CD4-positive, alpha-beta T cell treated with Interleukin-6 for 4 hours (primary cell): ENCODE data around the gene NOP16.
"Not testable (repeated sequence)": the region's sequence is repeated elsewhere in the genome, so short reads cannot be mapped to it uniquely, and the experiment has no call there.

ENCODE experiments used
- DNase-seq: peaks from one replicate; pipeline ENCODE4 v3.0.0-alpha.2; 2020; ENCODE audit warnings: mixed read lengths

Gene NOP16

DNA sequence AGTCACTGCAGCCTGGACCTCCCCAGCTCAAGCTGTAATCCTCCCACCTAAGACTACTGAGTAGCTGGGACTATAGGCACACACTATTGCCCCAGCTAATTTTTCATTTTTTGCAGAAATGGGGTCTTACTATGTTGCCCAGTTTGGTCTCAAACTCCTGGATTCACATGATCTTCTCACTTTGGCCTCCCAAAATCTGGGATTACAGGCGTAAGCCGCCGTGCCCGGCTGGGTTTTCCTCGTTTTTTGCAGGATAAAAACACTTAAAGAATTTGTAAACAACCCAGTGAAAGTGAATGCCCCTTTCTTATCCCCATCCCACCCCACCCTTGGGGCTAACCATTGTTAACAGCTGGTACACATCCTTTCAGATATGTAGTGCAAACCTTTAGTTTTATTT is 20.2 kb upstream of the NOP16 start:
- DNase-seq = no peak

DNA sequence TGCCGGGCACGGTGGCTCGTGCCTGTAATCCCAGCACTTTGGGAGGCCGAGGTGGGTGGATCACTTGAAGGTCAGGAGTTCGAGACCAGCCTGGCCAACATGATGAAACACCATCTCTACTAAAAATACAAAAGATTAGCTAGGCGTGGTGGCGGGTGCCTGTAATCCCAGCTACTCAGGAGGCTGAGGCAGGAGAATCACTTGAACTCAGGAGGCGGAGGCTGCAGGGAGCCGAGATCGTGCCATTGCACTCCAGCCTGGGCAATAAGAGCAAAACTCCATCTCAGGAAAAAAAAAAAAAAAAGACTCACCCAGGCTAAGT is 19.8 kb upstream of the NOP16 start:
- not testable (repeated sequence) for DNase-seq

DNA sequence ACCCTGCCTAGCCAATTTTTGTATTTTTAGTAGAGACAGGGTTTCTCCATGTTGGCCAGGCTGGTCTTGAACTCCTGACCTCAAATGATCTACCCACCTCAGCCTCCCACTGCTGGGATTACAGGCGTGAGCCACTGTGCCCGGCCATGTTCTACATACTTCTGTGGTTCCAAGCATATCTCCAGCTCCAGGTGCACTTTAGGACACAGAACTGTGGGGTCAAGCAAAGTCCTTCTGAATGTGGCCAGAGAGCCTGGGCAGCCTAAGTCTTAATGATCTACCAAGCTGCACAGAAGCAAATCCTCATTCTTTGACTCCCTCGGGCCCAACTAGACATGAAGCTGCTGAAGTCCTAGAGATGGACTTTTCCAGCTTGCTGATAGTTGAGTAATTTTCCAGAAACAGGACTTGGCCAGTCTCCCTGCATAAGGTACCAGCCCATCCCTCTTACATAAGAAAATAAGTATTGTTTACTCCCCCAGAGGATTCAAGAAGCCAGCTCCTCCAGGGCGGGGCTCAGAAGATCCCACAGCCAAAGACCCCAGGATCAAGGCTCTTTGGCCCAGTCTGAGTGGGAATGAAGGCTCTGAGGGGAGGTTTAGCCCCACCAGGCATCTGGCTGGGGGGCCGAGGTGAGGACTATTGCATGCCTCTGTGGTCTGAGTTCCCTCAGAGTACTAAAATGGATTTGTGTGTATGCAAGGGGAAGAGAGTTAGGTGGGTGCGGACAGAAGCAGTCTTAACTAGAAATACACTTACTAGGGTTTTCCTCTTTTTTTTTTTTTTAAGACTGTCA is 19.3 kb upstream of the NOP16 start:
- no peak for DNase-seq

DNA sequence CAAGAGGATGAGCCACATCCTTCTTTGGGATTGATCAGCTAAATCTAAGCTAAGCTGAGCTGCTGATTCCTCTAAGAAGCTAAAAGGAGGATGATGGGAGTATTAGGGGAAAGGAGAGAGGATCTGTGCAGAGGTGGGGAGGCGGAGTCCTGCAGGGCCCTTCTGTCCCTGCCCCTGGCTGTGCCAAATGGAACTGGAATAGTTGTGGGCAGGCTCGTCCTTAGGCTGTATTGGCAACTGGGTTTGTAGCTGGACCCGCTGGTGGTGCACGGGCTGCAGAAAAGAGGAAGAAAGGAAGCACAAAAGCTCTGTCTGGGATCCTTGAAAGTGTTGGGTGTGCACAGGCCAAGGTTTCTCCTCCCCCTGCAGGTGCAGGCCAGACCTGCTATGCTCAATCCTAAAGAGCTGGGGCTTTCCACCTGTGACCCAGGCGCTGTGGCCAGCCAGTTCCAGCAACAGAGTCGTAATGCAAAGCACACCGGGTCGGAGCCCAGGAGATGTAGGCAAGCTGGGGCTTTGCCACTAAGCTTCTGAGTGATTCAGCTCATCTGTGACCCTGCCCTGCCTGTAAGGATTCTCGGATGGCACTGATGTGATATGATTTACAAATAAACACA is 18.1 kb upstream of the NOP16 start:
- DNase-seq = no peak

DNA sequence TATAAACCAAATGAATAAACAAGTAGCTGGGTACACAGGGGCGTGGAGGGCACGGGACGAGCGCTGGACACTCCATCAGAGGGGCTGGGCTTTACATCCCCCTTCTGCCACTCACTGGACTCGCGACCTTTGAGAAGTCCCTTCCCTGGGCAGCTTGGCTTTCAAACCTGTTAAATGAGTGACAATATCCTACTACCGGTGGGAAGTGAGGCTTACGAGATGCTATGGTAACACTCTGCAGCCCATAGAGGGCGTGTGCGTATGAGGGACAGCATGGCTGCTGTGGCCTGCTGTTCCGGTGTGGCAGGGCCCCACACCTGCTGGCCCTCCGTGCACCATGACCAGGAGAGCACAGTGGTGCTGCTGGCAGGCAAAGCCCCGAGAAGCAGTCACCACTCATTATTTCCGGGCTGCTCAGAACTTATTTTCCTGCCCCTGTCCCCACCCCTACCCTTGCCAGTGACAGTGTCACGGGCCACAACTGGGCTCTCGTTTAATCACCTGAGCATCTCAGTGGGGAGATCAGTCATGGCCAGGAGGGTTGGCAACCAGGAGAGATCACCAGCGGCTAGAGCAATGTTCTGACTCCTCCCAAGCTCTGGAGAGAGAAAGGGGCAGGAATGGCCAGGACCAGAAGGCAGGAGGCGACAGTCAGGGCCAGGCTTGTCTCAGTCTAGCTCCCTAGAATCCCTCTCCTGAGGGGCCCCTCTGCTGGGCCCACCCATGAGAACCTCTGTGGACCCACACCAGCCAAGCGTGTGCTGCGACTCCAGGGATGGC is 17.4 kb upstream of the NOP16 start:
- no peak for DNase-seq

DNA sequence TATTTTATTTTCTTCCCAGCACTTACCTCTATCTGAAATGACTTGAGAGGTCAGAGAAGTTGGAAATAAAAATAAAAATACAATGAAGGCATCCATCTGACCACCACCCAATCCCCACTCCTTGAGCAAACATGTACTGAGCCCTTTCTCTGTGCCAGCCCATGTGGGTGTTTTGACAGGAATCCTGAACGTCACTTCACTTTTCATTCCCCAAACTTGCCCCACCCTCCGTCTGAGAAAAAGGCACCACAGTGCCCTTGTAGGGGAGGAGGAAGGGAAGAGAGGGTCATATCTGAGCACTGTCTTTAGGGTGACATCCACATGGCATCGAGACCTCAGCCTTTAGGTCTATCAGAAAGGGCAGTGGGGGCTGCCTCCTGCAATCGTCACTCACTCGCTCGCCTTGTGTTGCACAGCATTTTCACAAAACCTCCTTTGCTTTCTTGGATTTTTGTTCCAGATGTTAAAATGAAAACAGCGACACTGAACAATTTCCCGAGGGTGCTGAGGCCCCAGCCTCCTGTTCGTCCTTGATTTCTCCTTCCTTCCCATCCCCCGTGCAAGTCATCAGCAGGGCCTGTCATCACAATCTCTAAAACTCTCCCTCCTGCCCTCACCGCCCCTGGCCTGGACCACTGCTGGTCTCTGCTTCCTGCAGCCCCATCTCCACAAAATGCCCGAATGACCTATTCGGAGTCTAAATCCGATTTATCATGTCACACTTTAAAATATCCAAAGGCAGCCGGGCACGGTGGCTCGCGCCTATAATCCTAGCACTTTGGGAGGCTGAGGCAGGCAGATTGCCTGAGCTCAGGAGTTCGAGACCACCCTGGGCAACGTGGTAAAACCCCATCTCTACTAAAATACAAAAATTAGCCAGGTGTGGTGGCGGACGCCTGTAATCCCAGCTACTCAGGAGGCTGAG is 13.1 kb upstream of the NOP16 start:
- no peak for DNase-seq

DNA sequence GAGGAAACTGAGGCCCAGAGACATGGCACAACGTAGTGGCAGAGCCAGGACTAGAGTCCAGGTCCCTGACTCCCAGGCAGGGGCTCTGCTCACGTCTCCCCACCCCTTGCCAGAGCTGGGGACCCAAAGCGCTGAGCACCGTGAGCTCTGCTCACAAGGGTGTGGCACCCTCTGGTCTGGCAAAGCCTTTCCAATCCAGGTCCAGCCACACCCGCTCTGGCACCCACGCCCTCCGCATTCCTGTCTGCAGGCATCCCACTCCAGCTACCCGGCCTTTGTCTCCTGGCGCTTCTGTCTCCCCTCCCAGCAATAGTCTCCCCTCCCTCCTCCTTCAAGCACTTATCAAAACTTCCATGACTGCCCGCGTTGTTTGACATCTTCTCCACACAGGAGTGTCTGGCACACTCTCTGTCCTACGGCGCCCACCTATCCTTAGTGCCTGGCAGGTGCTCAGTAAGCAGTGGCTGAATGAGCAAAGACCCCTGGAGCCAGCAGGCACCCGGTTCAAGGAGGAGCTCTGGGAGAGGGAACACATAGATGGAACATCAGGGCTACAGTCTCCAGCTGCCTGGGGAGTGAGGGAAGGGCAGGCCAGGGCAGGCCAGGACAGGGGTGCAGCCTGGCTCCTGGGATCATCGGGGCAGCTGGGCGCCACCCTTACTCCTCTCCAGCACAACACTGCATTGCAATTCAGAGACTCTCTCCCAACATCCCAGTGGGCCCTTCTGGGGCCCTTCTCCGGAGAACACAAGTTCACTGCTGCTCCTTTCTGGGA is 12.2 kb upstream of the NOP16 start:
- no peak for DNase-seq

DNA sequence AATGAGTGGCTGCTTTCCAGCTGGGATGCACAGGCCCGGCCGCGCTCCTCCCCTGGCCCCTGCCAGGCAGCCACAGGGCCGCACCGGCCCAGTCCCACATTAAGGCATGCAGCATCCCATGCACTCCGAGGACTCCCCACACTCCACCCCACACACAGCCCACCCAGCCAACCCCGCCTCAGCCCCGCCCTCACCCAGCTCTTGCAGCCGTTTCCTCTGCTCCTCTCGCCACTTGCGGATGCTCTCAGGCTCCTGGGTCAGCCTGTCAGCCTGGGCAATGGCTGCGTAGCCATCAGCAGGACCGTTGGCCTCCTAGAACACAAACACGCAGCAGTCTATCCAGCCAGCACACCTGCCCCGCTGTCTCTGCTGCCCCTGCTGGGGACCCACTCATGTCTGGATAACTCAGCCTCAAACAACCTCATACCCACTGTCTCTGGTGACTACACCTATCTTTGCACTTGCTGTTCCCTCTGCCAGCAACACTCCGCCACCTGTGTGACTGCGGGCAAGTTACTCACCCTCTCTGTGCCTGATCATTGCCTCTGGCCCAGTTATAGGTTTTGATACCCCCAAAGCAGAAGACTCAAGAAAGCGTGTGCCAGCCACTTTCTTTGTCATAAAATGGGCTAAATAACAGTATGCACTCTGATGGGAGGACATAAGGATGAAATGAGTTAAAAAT is 9.5 kb upstream of the NOP16 start:
- DNase-seq = no peak

DNA sequence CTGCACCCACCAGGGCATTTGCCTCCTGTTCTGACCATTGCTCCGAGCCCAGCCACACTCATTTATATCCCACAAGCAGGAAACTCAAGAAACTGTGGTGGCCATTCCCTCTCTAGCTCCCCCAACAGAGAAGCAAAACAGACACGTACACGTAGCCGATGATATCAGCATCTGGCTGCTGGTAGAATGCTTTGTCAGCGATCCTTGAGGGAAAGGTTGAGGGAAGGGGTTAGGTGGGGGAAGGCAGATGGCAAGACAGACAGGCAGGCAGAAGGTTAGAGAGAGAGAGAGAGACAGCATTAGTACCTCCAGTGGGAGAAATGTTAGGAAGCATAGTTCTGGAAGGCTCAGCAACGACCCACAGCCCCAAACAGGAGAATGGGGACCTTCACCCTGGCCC is 7.9 kb upstream of the NOP16 start:
- no peak for DNase-seq

DNA sequence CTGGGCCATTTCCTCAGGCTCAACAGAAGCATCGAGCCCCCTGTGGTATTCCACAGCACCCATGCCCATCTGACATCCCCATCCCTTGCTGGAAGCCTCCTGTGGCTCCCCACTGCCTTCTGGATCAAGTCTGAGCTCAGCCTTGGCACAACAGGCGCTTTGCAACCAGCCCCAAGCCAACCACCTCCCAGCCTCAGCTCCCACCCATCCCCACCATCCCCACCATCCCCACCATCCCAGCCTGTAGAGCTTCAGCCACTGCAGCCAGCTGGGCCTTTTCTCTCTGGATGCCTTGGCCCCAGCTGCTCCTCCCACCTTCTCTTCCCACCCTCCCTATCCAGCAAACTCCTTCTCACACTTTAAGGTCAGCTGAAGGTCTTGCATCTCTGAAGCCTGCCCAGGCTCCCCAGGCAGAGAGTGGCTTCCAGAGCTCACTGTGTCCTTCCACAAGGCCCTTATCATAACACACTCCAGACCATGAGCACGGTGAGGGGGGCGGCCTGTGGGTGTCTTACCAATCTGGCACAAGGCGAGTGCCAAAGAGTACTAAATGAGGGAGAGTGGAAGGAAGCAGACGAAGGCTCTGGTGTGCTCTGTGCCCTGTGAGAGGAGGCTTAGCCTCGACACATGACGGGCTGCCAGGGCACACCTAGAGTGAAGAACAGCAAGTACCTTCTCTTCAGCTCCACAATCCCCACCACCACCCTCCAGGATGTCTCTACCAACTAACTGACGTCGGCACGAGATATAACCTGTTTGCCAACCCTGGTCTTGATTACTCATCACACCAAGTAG is 6.7 kb upstream of the NOP16 start:
- no peak for DNase-seq

DNA sequence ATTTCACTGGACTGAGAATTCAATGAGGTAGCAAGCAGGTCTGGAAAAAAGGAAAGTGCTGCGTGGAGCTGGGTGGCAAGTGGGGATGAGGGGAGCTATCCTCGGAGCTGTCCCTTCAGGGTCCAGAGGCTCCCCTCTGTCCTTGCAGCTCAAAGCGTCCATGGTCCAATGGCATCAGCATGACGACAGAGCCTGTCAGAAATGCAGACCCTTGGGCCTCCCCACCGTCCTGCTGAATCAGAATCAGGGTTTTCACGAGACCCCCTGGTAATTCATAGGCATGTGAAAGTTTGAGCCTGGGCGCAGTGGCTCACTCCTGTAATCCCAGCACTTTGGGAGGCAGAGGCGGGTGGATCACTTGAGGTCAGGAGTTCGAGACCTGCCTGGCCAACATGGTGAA is 5.7 kb upstream of the NOP16 start:
- no peak for DNase-seq

DNA sequence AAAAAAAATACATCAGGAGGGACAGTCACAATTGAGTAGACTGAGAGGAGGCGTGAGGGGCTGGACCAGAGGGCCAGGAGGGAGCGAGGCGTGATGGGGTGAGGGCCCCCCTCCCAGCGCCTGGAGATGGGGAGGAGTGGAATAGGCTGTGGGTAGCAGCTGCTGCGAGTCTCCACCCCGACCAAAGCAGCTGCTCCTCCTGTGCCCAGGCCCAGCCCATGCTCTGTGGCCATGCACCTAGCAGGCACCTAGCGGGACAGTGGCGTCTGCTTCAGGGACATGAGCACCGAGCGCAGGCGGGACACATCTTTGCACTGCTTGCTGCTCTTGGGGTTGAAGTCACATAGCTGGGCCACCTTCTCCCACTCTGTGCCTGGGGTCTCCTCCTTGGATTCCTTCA is 4.1 kb upstream of the NOP16 start:
- DNase-seq = no peak

DNA sequence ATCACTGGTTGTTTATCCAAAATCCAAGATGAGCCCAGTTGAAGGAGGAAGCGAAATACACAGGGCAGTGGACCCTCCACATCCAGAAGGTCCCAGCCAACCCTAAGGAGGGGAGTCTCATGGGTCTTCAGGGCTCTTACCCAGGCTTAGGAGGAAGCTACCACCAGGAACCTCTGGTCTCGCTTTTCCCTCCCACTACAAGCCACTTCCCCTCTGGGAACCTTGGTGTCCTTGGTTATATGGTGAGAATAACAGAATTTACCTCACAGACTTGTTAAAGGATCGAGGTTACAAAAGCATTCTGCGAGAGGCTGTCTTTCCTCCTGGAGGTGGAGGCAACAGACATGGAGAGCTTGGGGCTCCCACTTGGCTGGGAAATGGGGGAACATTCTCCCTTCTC is 3.6 kb upstream of the NOP16 start:
- no peak for DNase-seq

DNA sequence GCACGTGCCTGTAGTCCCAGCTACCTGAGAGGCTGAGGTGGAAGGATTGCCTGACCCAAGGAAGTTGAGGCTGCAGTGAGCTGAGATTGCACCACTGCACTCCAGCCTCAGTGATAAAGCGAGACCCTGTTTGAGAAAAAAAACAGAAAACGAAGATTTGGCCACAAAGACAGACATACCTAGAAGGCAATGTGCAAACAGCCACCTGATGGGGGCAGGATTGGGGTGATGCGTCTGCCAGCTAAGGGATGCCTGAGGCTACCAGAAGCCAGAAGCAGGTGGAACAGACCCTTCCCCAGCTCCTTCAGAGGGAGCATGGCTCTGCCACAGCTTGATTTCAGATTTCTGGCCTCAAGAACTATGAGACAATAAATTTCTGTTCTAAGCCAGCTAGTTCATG is 3.1 kb upstream of the NOP16 start:
- no peak for DNase-seq

DNA sequence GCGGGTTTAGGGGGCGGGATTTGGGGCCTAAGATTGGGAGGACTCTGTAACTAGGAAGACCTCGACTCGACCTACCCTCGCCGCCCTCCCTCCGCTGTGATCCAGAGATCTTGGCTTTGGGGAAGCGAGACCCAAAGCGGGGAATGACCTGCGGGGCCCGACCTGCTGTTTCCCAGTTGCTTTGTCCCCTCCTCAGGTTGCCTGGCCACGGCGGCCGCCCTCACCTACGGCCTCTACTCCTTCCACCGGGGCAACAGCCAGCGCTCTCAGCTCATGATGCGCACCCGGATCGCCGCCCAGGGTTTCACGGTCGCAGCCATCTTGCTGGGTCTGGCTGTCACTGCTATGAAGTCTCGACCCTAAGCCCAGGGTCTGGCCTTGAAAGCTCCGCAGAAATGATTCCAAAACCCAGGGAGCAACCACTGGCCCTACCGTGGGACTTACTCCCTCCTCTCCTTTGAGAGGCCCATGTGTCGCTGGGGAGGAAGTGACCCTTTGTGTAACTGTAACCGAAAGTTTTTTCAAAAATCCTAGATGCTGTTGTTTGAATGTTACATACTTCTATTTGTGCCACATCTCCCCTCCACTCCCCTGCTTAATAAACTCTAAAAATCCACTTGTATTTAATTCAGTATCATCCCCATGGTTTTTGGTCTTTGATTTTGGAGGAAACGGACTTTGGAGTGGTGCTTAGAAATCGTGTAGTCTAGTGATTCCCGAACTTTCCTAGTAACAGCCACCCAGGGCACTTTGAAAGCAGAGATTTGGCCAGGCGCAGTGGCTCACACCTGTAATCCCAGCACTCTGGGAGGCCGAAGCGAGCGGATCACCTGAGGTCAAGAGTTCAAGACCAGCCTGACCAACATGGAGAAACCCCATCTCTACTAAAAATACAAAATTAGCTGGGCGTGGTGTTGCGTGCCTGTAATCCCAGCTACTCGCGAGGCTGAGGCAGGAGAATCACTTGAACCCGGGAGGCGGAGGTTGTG is 1.0 kb upstream of the NOP16 start:
- no peak for DNase-seq

DNA sequence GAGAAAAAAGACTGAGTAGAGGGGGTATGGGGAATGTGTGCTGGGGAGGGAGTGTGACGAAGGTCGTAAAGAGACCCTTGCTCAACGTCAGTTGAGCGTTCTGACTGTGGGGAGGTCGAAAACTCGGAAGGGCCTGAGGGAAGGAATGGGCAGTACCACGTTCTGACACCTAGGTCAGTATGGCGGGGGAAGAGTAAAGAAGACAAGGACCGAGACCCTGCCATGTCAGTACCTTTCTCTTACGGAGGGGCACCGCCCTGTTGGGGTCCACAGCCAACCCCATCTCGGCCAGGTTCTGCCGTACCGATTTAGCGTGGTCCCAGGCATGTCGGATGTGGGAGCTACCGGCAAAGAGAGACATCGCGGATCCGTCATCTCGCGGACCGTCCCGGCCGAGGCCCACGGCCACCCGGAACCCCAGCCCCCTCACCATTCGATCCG is 375 bp downstream of the NOP16 start:
- DNase-seq = no peak

DNA sequence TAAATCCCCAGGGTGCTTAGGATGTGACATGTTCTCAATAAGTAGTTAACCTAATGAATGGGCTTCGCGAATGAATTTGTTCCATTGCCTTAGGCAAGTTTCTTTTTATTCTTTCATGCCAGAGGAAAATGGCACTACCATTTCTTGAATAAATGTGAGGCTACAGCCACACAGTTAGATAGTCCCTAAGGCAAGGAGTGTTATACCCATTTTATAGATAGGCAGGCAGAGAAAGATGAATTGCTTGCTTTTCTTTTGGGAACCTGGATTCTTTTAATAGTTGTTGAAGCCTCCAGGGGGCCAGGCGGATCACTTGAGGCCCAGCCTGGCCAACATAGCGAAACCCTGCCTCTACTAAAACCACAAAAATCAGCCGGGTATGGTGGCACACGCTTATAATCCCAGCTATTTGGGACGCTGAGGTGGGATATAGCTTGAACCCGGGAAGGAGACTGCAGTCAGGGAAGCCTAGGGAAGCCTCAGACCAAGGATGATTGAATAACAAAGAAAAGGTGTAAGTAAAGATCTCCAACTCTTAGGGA is 943 bp downstream of the NOP16 start:
- DNase-seq = no peak

DNA sequence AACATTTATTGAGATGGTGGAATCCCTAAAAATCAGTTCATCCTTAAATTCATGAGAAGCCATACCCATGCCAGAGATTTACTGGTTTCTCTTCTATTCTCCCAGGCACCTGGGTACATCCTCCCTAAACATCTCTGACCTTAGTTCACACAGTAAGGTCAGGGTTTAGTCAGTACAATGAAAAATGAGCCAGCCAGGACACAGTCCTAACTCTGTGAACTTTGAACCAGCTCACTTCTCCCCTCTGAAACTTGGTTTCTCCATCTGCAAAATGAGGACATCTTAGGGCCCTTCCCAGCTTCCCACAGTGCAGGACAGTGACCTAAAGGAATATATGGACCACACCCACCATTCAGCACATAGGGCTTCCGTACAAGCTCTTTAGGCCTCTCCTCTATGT is 1.9 kb downstream of the NOP16 start:
- DNase-seq = no peak

DNA sequence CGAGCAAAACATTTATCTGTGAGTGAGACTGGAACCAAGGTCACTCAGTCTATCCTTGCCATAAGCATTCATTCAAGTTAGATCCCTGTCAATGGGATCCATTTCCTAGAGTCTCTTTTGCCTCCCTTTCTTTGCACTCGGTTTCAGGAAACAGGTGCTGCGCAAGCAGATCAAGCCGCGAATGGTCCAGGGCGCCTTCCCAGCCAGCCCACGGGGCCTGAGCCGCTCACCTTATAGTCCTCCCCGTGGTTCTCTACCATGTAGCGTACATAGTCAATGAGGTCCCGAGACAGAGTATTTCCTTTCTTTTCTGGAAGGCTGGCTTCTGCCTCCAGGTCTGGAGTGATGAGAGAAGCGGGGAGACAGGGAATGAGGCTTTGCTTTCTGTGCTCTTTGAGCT is 3.4 kb downstream of the NOP16 start:
- DNase-seq = no peak
